Measurements from ENCODE around the gene TMEM271. TPM values are rescaled to one million over a fixed set of nuclear protein-coding genes. Genes with fewer than 3 reads are reported as not detected.

Gene TMEM271
- total and polyA plus RNA-seq, 4 donors, result not detected

GRCh38 chr4:583820-584219 is 7.7 kb upstream of the TMEM271 start:
- DNase-seq (no peak), ATAC-seq (ENCODE audit: insufficient read depth, low FRiP score) (no peak)
- H3K4me1 ChIP-seq (ENCODE audit: control insufficient read depth in 5 of 5, insufficient read depth in 5 of 5, low read length in 5 of 5), result no peaks in the 10 kb centered on the region
- H3K4me3 ChIP-seq, result no peak overlapping the region
- H3K36me3 ChIP-seq (ENCODE audit: control insufficient read depth in 4 of 4, insufficient read depth in 4 of 4, low read length in 4 of 4), result no peaks in the 10 kb centered on the region
- H3K27me3 ChIP-seq (ENCODE audit: control insufficient read depth in 3 of 3, insufficient read depth in 3 of 3, low read length in 2 of 3), result peaks cover 0 to 41% (median 15%) of the 10 kb centered on the region in 3 donors
- peaks cover 0 to 16% (median 2%) of the 10 kb centered on the region in 4 donors for H3K9me3 ChIP-seq (ENCODE audit: control insufficient read depth in 4 of 4, insufficient read depth in 3 of 4, low read length in 3 of 4)
- no peak for TF ChIP-seq CTCF (IDR thresholded peaks at IDR 0.05; ENCODE audit: control extremely low read depth, extremely low read depth)
- no peak overlapping the region for H3K9ac ChIP-seq (ENCODE audit: insufficient read depth in 1 of 2, low read length in 2 of 2)
- 87 to 93% methylated on average over 2 of the region's 2 CpGs for WGBS, 2 donors
- no peak overlapping the region for H3K27ac ChIP-seq (ENCODE audit: low read depth in 1 of 2, low read length in 1 of 2)

- Histone ChIP-seq H3K27ac (ENCODE audit: low read depth in 1 of 2, low read length in 1 of 2) (no peak overlapping the region), H3K27me3 (ENCODE audit: control insufficient read depth in 3 of 3, insufficient read depth in 3 of 3, low read length in 2 of 3) (peaks cover 12 to 51% (median 31%) of the 10 kb centered on the region in 3 donors), H3K9me3 (ENCODE audit: control insufficient read depth in 4 of 4, insufficient read depth in 3 of 4, low read length in 3 of 4) (peaks cover 0 to 12% (median 2%) of the 10 kb centered on the region in 4 donors), H3K36me3 (ENCODE audit: control insufficient read depth in 4 of 4, insufficient read depth in 4 of 4, low read length in 4 of 4) (no peaks in the 10 kb centered on the region), H3K4me3 (no peak overlapping the region), H3K9ac (ENCODE audit: insufficient read depth in 1 of 2, low read length in 2 of 2) (no peak overlapping the region), H3K4me1 (ENCODE audit: control insufficient read depth in 5 of 5, insufficient read depth in 5 of 5, low read length in 5 of 5) (peaks cover 0 to 2% (median 0%) of the 10 kb centered on the region in 5 donors)
- ATAC-seq (ENCODE audit: insufficient read depth, low FRiP score) (no peak), DNase-seq (no peak)
- no peak for TF ChIP-seq CTCF (IDR thresholded peaks at IDR 0.05; ENCODE audit: control extremely low read depth, extremely low read depth)
- 72 to 83% methylated on average over 9 of the region's 9 CpGs for WGBS, 2 donors
These were observed 5.8 kb upstream of the TMEM271 start for GRCh38 chr4:581753-582361.

- DNase-seq (no peak), ATAC-seq (ENCODE audit: insufficient read depth, low FRiP score) (no peak)
- peaks cover 17 to 55% (median 31%) of the 10 kb centered on the region in 3 donors for H3K27me3 ChIP-seq (ENCODE audit: control insufficient read depth in 3 of 3, insufficient read depth in 3 of 3, low read length in 2 of 3)
- no peak overlapping the region for H3K9ac ChIP-seq (ENCODE audit: insufficient read depth in 1 of 2, low read length in 2 of 2)
- no peaks in the 10 kb centered on the region for H3K36me3 ChIP-seq (ENCODE audit: control insufficient read depth in 4 of 4, insufficient read depth in 4 of 4, low read length in 4 of 4)
- H3K27ac ChIP-seq (ENCODE audit: low read depth in 1 of 2, low read length in 1 of 2), result no peak overlapping the region
- H3K4me3 ChIP-seq, result no peak overlapping the region
- WGBS, 2 donors, result 67 to 77% methylated on average over 6 of the region's 6 CpGs
- H3K9me3 ChIP-seq (ENCODE audit: control insufficient read depth in 4 of 4, insufficient read depth in 3 of 4, low read length in 3 of 4), result peaks cover 0 to 10% (median 2%) of the 10 kb centered on the region in 4 donors
- peaks cover 0 to 4% (median 0%) of the 10 kb centered on the region in 5 donors for H3K4me1 ChIP-seq (ENCODE audit: control insufficient read depth in 5 of 5, insufficient read depth in 5 of 5, low read length in 5 of 5)
- no peak for TF ChIP-seq CTCF (IDR thresholded peaks at IDR 0.05; ENCODE audit: control extremely low read depth, extremely low read depth)
These were observed 5.1 kb upstream of the TMEM271 start for GRCh38 chr4:581181-581580.
